HEK293 (cell line): ENCODE results near the gene ZGLP1.
A peak's percentile ranks its signal among the peaks of the same experiment; 100 is the strongest.

ENCODE experiments used
- CTCF ChIA-PET: fragments of 350-600 bp; formaldehyde crosslinking; extraction: SDS; loops from one replicate; lab custom pipeline; 2021; ENCODE audit warnings: antibody characterized with exemption; lab: Yijun Ruan, JAX
- POLR2A ChIA-PET: fragments of 300-600 bp; formaldehyde crosslinking; extraction: SDS; loops from one replicate; lab custom pipeline; 2020; ENCODE audit warnings: antibody characterized with exemption, inconsistent platforms; lab: Yijun Ruan, JAX
- H3K27ac ChIP-seq: fragments of 200-500 bp; sonication (Bioruptor generic); 2 replicates; pipeline ENCODE4 v1.5.1; 2014; ENCODE audit warnings: low read depth, low read length, control low read depth, inconsistent platforms; ENCODE audit errors: extremely low read depth
- H3K36me3 ChIP-seq, 2 experiments: fragments of 200-500 bp in 1 of 2; sonication (Bioruptor generic) in 1 of 2; 1 replicate in 1 of 2; 2 replicates in 1 of 2; pipeline ENCODE4 v1.5.1; 2014 to 2017; ENCODE audit warnings: inconsistent platforms in 2 of 2, low read length in 2 of 2; ENCODE audit not compliant: control insufficient read depth in 2 of 2, insufficient read depth in 1 of 2
- H3K4me1 ChIP-seq: fragments of 200-500 bp; sonication (Bioruptor generic); 2 replicates; pipeline ENCODE4 v1.5.1; 2014; ENCODE audit warnings: mild to moderate bottlenecking, low read length, inconsistent platforms; ENCODE audit not compliant: control insufficient read depth, insufficient read depth
- H3K4me3 ChIP-seq: 2 replicates; pipeline ENCODE4 v1.5.1; 2011; ENCODE audit warnings: low read depth, mild to moderate bottlenecking, control low read depth, low read length, moderate library complexity
- H3K9me3 ChIP-seq: fragments of 200-500 bp; sonication (Bioruptor generic); 2 replicates; pipeline ENCODE4 v1.5.1; 2014; ENCODE audit warnings: low read depth, low read length, inconsistent platforms; ENCODE audit not compliant: control insufficient read depth, insufficient read depth
- ATF2 ChIP-seq: fragments of 450-650 bp; formaldehyde crosslinking; IDR thresholded peaks from 2 replicates; pipeline ENCODE4 v1.5.1; 2016; ENCODE audit warnings: missing biosample characterization, missing genetic modification characterization, low read depth
- GLIS2 ChIP-seq: fragments of 450-650 bp; formaldehyde crosslinking; IDR thresholded peaks from 2 replicates; pipeline ENCODE4 v1.5.1; 2016; ENCODE audit warnings: missing biosample characterization, missing genetic modification characterization
- HOXD13 ChIP-seq: sonication (generic); formaldehyde crosslinking; IDR thresholded peaks from 2 replicates; pipeline ENCODE4 v1.8.0; 2022; ENCODE audit warnings: missing genetic modification reagents, borderline replicate concordance
- INSM2 ChIP-seq: fragments of 450-650 bp; formaldehyde crosslinking; IDR thresholded peaks from 2 replicates; pipeline ENCODE4 v1.5.1; 2016; ENCODE audit warnings: missing biosample characterization, missing genetic modification characterization
- PRDM1 ChIP-seq: fragments of 450-650 bp; formaldehyde crosslinking; IDR thresholded peaks from 2 replicates; pipeline ENCODE4; 2016; ENCODE audit warnings: missing biosample characterization, missing genetic modification characterization
- REPIN1 ChIP-seq: fragments of 450-650 bp; formaldehyde crosslinking; IDR thresholded peaks from 2 replicates; pipeline ENCODE4 v1.5.1; 2017; ENCODE audit warnings: missing biosample characterization, missing genetic modification characterization, low read depth
- SALL2 ChIP-seq: fragments of 450-650 bp; formaldehyde crosslinking; IDR thresholded peaks from 2 replicates; pipeline ENCODE4 v1.5.0; 2017; ENCODE audit warnings: missing biosample characterization, mild to moderate bottlenecking, missing genetic modification characterization, borderline replicate concordance
- YY2 ChIP-seq: fragments of 450-650 bp; formaldehyde crosslinking; IDR thresholded peaks from 2 replicates; pipeline ENCODE4 v1.5.1; 2016; ENCODE audit warnings: missing biosample characterization, missing genetic modification characterization
- ZBTB8A ChIP-seq: fragments of 450-650 bp; formaldehyde crosslinking; IDR thresholded peaks from 2 replicates; pipeline ENCODE4 v1.5.1; 2016; ENCODE audit warnings: missing biosample characterization, missing genetic modification characterization
- ZNF146 ChIP-seq: fragments of 450-650 bp; formaldehyde crosslinking; IDR thresholded peaks from 2 replicates; pipeline ENCODE4 v1.5.1; 2016; ENCODE audit warnings: missing biosample characterization, missing genetic modification characterization
- ZNF366 ChIP-seq: fragments of 450-650 bp; formaldehyde crosslinking; conservative IDR thresholded peaks from 2 replicates; pipeline ENCODE4 v1.5.1; 2016; ENCODE audit warnings: missing biosample characterization, missing genetic modification characterization
- ZNF394 ChIP-seq: fragments of 450-650 bp; formaldehyde crosslinking; IDR thresholded peaks from 2 replicates; pipeline ENCODE4 v1.5.1; 2016; ENCODE audit warnings: missing biosample characterization, missing genetic modification characterization, mild to moderate bottlenecking, moderate library complexity, borderline replicate concordance
- ZNF449 ChIP-seq: fragments of 450-650 bp; formaldehyde crosslinking; IDR thresholded peaks from 2 replicates; pipeline ENCODE4 v1.5.1; 2017; ENCODE audit warnings: missing biosample characterization, mild to moderate bottlenecking, missing genetic modification characterization, moderate library complexity
- ZNF513 ChIP-seq: fragments of 450-650 bp; IDR thresholded peaks from 2 replicates; pipeline ENCODE4 v1.5.1; 2018; ENCODE audit warnings: missing biosample characterization, missing genetic modification characterization
- ZNF521 ChIP-seq: fragments of 450-650 bp; formaldehyde crosslinking; IDR thresholded peaks from 2 replicates; pipeline ENCODE4 v1.5.1; 2017; ENCODE audit warnings: missing biosample characterization, mild to moderate bottlenecking, missing genetic modification characterization
- ZNF544 ChIP-seq: fragments of 450-650 bp; formaldehyde crosslinking; IDR thresholded peaks from 2 replicates; pipeline ENCODE4 v1.5.0; 2017; ENCODE audit warnings: missing biosample characterization, missing genetic modification characterization
- ZNF610 ChIP-seq: fragments of 450-650 bp; formaldehyde crosslinking; IDR thresholded peaks from 2 replicates; pipeline ENCODE4 v1.5.1; 2016; ENCODE audit warnings: missing biosample characterization, missing genetic modification characterization, borderline replicate concordance
- ZNF624 ChIP-seq: fragments of 450-650 bp; formaldehyde crosslinking; IDR thresholded peaks from 2 replicates; pipeline ENCODE4 v1.5.1; 2017; ENCODE audit warnings: missing biosample characterization, missing genetic modification characterization
- ZNF654 ChIP-seq: fragments of 450-650 bp; formaldehyde crosslinking; IDR thresholded peaks from 2 replicates; pipeline ENCODE4 v1.5.1; 2016; ENCODE audit warnings: low read depth, missing biosample characterization, missing genetic modification characterization
- ZNF664 ChIP-seq: fragments of 450-650 bp; formaldehyde crosslinking; IDR thresholded peaks from 2 replicates; pipeline ENCODE4 v1.5.1; 2016; ENCODE audit warnings: missing biosample characterization, missing genetic modification characterization

ZGLP1 gene

GRCh38 chr19:10258080-10258710 is 51.4 kb downstream of the ZGLP1 start:
- Histone ChIP-seq H3K36me3 (peaks cover 25 to 64% of the 10 kb centered on the region in 2 experiments; a peak in 2 of 3 replicates), H3K27ac (no peak overlapping the region), H3K9me3 (no peaks in the 10 kb centered on the region), H3K4me1 (no peaks in the 10 kb centered on the region), H3K4me3 (no peak overlapping the region)
- POLR2A ChIA-PET: interaction anchor here (0.6 to 2.7 kb wide), 9 partner anchors 8 to 162 kb away, joined by 4 to 24 read pairs (median 5); partner anchors contain the start of genes CDC37, DNMT1, ICAM5 and TYK2
- CTCF ChIA-PET: interaction anchor here (0.5 to 7.9 kb wide), 25 partner anchors 8 to 327 kb away, joined by 3 to 141 read pairs (median 4); partner anchors contain the start of genes FDX2, ICAM1, MRPL4 and RAVER1
- TF ChIP-seq ZNF664 (tag by site-specific recombination) (no peak), ZNF521 (tag by site-specific recombination) (no peak), ZNF366 (no peak), INSM2 (tag by site-specific recombination) (no peak), YY2 (tag by site-specific recombination) (no peak), REPIN1 (no peak), ZNF146 (tag by site-specific recombination) (no peak), ZBTB8A (tag by site-specific recombination) (no peak), HOXD13 (CRISPR knock-in tag) (no peak), ATF2 (tag by site-specific recombination) (no peak), ZNF394 (tag by site-specific recombination) (no peak), ZNF544 (tag by site-specific recombination) (no peak), ZNF513 (tag by site-specific recombination) (no peak), GLIS2 (no peak), SALL2 (tag by site-specific recombination) (no peak)

- peak; percentile 47; the same call in 1 of the 2 replicates for TF ChIP-seq PRDM1 (tag by site-specific recombination)
- no peak for TF ChIP-seq ZNF610 (tag by site-specific recombination)
- no peak for TF ChIP-seq ZNF449 (tag by site-specific recombination)
- no peak for TF ChIP-seq ZNF624
- TF ChIP-seq ZNF654 (tag by site-specific recombination): no peak
- Histone ChIP-seq H3K4me3 (no peak overlapping the region), H3K36me3 (peaks cover 25 to 64% of the 10 kb centered on the region in 2 experiments; a peak in 2 of 3 replicates), H3K9me3 (no peaks in the 10 kb centered on the region), H3K27ac (no peak overlapping the region), H3K4me1 (no peaks in the 10 kb centered on the region)
- ChIA-PET CTCF (interaction anchor here (0.5 to 7.9 kb wide), 5 partner anchors 31 to 399 kb away, joined by 3 to 141 read pairs (median 3); no protein-coding TSS in a partner anchor), POLR2A (interaction anchor here (0.6 kb wide), 1 partner anchor 77 kb away, joined by 6 read pairs; no protein-coding TSS in a partner anchor)
These were observed 52.5 kb downstream of the ZGLP1 start for GRCh38 chr19:10256970-10257615.
